Measurements from ENCODE around the gene LONP2. TPM values are rescaled to one million over a fixed set of nuclear protein-coding genes. Genes with fewer than 3 reads are reported as not detected.
A peak's percentile ranks its signal among the peaks of the same experiment; 100 is the strongest.
"Not testable (repeated sequence)": the region's sequence is repeated elsewhere in the genome, so short reads cannot be mapped to it uniquely, and the experiment has no call there.

LONP2 gene
- total RNA-seq, 1 donor from 2014 or later: 49.7 TPM

DNA sequence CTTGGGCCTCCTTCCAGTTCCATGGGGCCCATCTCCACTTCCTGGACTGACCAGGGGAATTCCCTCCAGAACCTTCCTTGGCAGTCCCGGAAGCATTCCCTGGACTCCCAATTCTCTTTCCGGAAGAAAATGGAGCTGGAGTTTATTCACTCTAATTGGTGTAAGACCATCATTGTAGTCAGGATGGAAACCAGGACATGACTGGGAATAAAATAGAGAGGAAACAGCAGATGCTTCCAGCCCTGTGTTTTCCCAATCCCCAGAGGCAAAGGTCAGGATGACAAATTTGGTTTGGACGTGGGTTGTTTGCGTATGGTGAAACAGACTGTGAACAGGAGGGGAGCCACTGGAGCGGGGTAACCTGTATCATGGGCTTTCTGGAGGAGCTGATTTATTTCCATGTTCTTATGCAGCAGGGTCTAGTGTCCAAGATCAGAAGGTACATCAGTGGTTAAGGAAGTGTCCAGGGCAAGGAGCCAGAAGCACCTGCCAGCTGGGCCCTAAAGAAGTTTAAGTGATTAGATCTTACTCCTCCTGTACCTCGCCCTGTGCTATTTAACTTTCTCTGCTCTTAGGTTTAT lies 8.5 kb upstream of the LONP2 start:
- no peak for DNase-seq (ENCODE audit: low read depth)

DNA sequence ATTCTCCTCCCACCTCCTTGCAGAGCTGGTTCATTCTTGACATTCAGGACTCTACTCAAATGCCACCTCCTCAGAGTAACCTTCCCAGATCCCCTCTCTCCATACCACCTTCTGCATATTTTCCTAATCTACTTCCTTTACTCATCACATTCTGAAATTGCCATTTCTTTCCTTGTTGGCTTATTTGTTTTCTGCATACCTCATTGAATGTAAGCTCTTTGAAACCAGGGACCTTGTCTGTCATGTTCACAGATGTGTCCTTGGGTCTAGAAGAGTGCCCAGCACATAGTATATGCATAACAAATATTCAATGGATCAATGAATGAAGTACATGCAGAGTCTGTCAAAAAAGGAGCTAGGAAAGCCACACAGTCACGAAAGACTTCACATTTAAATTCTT lies 7.8 kb upstream of the LONP2 start:
- DNase-seq (ENCODE audit: low read depth): no peak

DNA sequence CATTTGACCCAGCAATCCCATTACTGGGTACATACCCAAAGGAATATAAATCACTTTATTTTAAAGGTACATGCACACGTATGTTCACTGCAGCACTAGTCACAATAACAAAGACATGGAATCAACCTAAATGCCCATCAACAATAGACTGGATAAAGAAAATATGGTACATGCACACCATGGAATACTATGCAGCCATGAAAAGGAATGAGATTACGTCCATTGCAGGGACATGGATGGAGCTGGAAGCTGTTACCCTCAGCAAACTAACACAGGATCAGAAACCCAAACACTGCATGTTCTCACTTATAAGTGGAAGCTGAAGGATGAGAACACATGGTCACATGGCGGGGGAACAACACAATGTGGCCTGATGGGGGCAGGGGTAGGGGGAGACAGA lies 4.0 kb upstream of the LONP2 start:
- DNase-seq (ENCODE audit: low read depth): not testable (repeated sequence)

DNA sequence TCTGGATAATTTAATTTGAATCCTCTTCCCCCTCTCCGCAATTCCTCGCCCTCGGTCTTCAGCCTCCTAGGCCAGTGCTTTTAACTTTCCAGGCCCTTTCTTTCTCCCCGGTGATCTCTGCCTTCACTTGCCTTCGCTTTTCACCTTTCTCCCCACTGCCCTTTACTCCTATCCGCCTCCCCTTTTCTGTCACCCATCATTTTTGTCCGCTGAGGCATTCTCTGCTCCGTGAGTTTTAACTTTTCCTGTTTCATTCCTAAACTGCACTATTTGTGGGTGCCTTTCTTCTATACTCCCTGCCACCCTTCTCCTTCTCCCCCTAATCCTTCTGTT lies 729 bp downstream of the LONP2 start:
- DNase-seq (ENCODE audit: low read depth): peak; percentile 6

DNA sequence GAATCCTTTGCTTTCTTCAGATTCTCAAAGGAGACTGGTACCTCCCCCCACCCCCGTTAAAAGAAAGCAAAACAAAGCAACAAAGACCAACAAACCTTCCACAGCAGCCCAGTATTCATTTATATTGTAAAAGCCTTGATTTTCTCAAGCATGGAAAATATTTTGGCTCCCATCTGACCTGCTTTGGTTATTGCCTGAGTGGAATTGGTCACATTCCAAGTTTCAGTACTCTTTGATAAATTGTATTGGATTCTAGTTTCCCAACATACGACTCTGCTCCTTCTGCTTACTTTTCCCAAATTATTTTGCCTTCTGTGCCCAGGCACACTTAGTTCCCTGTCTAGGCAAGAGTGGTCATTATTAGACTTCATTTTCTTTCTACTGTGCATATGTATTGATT lies 2.0 kb downstream of the LONP2 start:
- no peak for DNase-seq (ENCODE audit: low read depth)

DNA sequence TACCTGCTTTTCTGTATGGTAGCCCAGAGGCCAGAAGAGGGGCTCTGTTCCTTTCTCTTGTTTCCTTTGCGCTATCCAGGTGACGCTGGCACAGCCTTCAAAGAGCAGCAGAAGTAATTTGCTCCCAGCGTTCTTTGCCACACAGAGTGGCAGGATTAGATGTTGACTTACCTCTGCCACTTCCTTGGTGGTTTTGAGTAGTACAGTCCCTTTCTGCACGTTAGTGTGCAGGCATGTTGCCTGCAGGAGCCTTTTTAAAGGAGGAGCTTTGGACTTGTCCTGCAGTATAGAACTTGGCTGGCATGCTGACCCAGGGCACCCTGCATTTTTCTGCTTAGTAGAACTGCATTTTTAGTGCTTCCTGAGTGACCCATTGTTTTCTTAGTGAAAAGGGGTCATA lies 3.2 kb downstream of the LONP2 start, which contains the start of gene ABCC11:
Gene ABCC11 (minus strand): TSS at position 229 of the 400 bp plus-strand sequence. CDS start 15,618 bp downstream, outside the sequence.
- DNase-seq (ENCODE audit: low read depth): no peak

GRCh38 chr16:48250520-48251278 lies 6.6 kb downstream of the LONP2 start:
- no peak for DNase-seq (ENCODE audit: low read depth)

DNA sequence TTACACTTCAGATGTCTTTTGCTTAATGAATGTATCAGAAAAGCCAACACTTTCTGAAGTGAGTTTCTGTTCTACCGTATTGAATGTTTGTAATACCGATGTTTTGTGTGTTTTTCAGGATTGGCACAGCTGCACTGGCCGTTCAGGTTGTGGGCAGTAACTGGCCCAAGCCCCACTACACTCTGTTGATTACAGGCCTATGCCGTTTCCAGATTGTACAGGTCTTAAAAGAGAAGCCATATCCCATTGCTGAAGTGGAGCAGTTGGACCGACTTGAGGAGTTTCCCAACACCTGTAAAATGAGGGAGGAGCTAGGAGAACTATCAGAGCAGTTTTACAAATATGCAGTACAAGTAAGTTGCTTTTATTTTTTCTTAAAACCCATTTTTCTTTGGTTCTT lies 7.9 kb downstream of the LONP2 start:
- no peak for DNase-seq (ENCODE audit: low read depth)

DNA sequence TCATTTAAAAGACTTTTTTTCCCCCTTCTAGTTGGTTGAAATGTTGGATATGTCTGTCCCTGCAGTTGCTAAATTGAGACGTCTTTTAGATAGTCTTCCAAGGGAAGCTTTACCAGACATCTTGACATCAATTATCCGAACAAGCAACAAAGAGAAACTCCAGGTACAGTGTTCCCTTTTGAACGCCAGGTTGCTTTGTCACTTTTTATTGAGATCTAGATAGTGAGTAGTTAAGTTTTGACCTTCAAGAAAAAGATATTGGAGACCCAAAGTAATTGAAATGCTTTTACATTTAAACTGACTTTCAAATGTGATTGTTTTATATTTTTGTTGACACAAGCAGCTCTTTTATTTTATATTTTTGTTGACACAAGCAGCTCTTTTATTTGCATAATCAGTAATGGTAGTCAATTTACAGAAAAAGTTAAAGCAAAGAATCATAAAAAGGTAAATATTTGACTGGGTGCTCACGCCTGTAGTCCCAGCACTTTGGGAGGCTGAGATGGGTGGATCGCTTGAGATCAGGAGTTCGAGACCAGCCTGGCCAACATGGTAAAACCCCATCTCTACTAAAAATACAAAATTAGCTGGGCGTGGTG lies 12.6 kb downstream of the LONP2 start:
- no peak for DNase-seq (ENCODE audit: low read depth)

GRCh38 chr16:48261569-48261968 lies 17.5 kb downstream of the LONP2 start:
- no peak for DNase-seq (ENCODE audit: low read depth)

- DNase-seq (ENCODE audit: low read depth): no peak
These were observed 18.5 kb downstream of the LONP2 start for GRCh38 chr16:48262631-48263030.

DNA sequence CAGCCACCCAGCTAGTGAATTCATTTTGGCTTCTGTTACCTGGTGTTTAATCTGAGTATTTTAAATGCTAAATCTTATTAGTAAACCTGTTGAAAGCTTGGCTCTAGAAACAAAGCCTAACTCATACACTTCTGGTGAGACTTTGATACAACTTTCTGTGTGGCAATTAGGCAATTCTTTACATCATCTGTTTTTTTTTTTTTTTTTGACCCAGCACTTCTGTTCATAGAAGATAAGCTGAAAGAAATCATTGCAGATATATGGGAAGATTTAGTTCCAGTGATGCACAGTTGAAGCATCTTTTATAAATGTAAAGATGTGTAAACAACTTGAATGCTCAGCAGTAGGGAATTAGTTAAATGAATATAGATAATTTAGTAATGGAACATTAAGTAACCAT lies 24.9 kb downstream of the LONP2 start:
- no peak for DNase-seq (ENCODE audit: low read depth)

DNA sequence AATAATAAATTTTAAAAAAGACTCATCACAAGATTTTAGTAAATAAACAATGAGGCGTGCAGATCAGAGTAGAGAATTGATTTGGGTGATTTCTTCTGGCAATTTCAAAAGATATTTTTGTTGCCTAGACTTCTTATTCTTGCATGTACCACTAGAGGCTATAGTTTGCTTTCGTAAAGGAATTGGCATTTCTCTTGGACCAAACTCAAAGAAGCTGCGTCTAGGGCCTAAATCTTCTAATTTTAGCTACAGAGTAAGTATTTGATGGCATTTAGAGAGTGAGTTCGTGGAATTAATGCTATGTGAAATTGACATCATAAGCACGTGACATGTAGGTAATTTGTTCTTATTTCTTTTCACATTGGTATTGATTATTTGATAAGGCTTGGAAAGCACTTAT lies 27.6 kb downstream of the LONP2 start:
- DNase-seq (ENCODE audit: low read depth): no peak

DNA sequence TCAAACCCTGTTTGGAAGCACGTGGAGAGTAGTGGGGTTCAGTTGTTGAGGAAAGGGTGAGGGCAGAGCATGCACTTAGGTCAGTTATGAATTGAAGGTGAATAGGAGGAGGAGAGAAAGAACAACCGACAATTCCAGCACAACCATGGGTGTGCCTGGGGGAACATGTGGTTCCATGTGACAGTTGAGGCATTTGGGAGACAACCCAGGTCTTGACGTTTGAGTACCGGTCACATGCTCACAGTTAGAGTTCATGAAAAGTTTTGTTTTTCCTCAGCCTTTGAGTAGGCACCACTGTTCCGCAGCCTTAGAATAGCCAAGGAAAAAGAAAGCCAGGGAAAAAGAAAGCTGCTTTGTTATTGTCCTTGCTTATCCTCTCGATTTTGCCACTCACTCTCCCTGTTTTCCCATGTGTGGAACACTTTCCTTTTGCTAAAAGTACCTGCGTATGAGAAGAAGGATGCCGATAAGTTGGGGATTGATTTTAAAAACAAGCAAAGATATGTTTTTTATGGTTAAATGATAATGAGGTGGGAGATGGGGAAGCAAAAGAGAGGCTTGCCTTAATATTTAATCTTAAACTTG lies 28.8 kb downstream of the LONP2 start:
- DNase-seq (ENCODE audit: low read depth): no peak

DNA sequence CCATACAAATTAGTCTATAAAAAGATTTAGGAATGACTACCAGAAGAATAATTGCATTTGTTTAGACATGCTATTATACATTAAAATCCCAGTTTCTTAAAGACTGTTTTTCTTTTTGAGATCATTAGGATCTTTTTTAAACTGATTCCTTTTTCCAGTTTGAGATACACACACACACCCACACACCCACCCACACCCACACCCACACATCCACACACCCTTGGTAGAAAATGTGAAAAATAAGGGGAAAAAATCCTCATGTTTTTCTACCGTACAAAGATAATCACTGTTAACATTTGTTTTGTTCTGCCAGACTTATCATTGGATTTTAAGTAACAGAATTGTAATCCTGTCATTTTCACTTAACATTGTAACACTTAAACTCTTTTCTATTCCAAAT lies 30.4 kb downstream of the LONP2 start:
- no peak for DNase-seq (ENCODE audit: low read depth)

DNA sequence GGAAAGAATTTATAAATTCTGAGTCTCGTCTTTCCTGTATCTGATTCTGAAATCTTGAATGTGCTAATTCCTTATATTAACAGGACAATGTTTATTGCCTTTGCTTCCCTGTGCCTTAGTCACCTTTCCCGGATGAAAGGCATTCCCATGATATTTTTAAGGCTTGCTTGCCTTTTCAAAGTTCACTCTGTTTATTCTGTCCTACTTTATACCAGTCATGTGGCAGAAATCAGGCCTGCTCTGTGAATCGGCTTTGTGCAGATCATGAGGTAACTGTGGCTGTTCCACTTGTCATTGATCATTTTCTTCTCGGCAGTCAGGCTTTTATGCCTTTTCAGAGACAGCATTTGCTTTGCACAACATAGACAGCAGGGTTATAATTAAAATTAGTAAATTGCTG lies 32.0 kb downstream of the LONP2 start:
- no peak for DNase-seq (ENCODE audit: low read depth)

DNA sequence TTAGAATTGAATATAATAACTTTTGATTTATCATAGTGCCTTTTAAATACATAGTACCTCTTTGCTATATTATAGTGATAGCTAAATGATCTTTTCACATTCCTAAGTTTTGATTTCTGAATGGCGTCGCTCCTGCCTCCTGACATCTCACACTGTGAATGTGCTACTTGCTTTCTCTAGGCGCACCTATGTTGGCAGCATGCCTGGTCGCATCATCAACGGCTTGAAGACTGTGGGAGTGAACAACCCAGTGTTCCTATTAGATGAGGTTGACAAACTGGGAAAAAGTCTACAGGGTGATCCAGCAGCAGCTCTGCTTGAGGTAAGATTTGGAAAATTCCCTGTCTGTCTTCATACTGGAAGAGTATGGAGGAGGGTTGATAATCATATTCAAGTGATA lies 33.1 kb downstream of the LONP2 start:
- DNase-seq (ENCODE audit: low read depth): no peak

DNA sequence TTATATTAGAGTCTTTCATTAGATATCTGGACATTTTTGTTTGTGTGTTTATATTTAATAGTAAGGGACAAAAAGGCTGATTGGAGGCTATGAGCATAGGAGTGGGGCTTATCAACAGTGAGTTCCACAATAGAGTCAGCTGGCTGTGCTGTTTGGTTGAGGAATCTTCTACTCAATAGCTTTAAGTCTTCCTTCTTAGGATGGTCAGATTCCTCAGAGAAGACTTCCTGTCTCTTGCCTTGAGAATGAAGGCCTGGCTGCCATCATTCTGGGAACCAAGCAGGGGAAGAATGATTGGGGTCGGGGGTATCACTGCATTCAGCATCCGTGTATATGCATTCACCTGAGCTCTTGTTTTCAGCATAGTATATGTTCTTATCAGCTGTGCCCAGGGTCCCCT lies 35.1 kb downstream of the LONP2 start:
- DNase-seq (ENCODE audit: low read depth): no peak

GRCh38 chr16:48280546-48280945 lies 36.4 kb downstream of the LONP2 start:
- DNase-seq (ENCODE audit: low read depth): no peak

DNA sequence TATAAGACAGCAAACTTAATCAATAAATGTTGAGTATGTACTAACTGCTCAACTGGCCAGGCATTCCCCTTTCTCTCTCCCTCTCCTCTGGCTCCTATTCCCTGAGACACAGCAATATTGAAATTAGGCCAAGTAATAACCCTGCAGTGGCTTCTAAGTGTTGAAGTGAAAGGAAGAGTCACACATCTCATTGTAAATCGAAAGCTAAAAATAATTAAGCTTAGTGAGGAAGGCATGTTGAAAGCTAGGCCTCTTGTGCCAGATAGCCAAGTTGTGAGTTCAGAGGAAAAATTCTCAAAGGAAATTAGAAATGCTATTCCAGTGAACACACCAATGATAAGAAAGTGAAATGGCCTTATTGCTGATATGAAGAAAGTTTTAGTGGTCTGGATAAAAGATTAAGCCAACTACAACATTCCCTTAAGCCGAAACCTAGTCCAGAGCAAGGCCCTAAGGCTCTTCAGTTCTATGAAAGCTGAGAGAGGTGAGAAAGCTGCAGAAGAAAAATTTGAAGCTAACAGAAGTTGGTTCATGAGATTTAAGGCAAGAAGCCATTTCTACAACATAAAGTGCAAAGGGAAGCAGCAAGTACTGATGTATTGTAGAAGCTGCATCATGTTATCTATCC lies 38.6 kb downstream of the LONP2 start:
- peak; percentile 21 for DNase-seq (ENCODE audit: low read depth)

DNA sequence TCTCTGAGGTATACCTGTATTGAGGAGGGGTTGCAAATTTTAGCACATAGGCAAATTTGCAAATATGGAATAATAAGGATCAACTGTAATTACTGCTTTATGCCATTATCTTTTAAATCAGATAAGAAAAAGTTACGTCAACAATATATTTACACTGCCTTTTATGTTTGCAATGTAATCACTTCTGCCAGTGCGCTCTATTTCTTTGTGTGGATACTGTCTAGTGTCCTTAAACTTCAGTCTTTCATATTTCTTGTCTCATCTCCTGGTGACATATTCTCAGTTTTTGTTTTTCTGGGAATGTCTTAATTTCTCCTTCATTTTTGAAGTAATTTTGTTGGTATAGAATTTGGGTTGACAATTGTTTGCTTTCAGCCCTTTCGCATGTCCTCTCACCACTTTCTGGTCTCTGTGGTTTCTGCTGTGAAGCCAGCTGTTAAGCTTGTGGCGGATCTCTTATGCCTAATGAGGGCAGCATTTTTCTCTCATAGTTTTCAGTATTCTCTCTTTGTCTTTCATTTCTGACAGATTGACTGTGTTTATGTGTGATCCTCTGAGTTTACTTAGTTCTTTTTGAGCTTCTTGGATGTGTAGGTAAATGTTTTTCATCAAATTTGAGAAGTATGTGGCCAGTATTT lies 40.8 kb downstream of the LONP2 start:
- DNase-seq (ENCODE audit: low read depth): peak; percentile 71

DNA sequence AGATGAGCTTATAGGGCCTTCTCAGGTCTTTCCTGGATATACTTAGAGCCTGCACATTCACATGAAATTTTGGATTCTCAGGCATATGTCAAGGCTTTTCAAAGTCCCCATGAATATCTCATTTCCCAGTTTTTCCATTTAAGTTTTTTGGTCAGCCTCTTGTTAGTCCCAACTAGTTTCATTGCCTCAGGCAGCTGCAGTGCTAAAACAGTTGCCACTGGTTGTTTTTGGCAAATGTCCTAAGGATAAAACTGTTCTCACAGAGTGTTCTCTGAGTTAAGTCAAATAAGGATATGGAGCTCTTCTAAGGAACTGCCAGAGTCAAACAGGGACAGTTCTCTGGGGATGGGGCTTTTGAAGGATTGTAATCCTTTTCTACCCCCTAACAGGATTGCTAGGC lies 43.1 kb downstream of the LONP2 start:
- DNase-seq (ENCODE audit: low read depth): no peak

Measured in myocyte (in vitro differentiated cells).